CD4-positive, alpha-beta T cell treated with Interferon gamma for 1 hour (primary cell): ENCODE measurements around the gene RAVER1.

Source experiments
- DNase-seq: peaks from one replicate; pipeline ENCODE4 v3.0.0-alpha.2; 2020

Gene RAVER1

GRCh38 chr19:10266706-10267105 lies 66.6 kb downstream of the RAVER1 start:
- DNase-seq: no peak
